HFF-Myc (cell line): ENCODE data around the gene TMEM119.

ENCODE experiments used
- DNase-seq: peaks from one replicate; pipeline ENCODE4 v3.0.0-alpha.2; 2011; ENCODE audit warnings: low read depth; ENCODE audit errors: extremely low read depth
- H3K4me3 ChIP-seq: replicated peaks from 2 replicates; pipeline ENCODE4 v1.5.1; 2011; ENCODE audit warnings: low read depth, mild to moderate bottlenecking, control low read depth, low read length
- CTCF ChIP-seq: IDR thresholded peaks from 2 replicates; pipeline ENCODE4 v1.5.1; 2012; ENCODE audit warnings: mild to moderate bottlenecking, low read depth, low read length, control low read depth; ENCODE audit errors: missing control alignments

The TMEM119 gene

GRCh38 chr12:108605690-108606406, 8.0 kb upstream of the TMEM119 start:
- no peak for DNase-seq
- no peak for TF ChIP-seq CTCF
- no peak overlapping the region for H3K4me3 ChIP-seq

- DNase-seq = no peak
- no peak overlapping the region for H3K4me3 ChIP-seq
- no peak for TF ChIP-seq CTCF
Observed at GRCh38 chr12:108605000-108605689, 7.3 kb upstream of the TMEM119 start.

GRCh38 chr12:108604208-108604941, 6.5 kb upstream of the TMEM119 start:
- TF ChIP-seq CTCF = no peak

GRCh38 chr12:108603743-108604142, 5.9 kb upstream of the TMEM119 start:
- H3K4me3 ChIP-seq = no peak overlapping the region
- TF ChIP-seq CTCF = no peak
- DNase-seq = no peak

More at GRCh38 chr12:108604208-108604941, 6.5 kb upstream of the TMEM119 start:
- DNase-seq = no peak
- no peak overlapping the region for H3K4me3 ChIP-seq

- no peak for TF ChIP-seq CTCF
- no peak for DNase-seq
- no peak overlapping the region for H3K4me3 ChIP-seq
Observed at GRCh38 chr12:108602976-108603704, 5.3 kb upstream of the TMEM119 start.

- DNase-seq = no peak
- no peak overlapping the region for H3K4me3 ChIP-seq
- TF ChIP-seq CTCF = no peak
Observed at GRCh38 chr12:108602209-108602705, 4.4 kb upstream of the TMEM119 start.
